Erythroblast (primary cell): ENCODE data around the gene FAIM2.

Source experiments
- GATA1 ChIP-seq: IDR thresholded peaks from 2 replicates; pipeline ENCODE4 v1.6.1; 2011; ENCODE audit warnings: low read depth, mild to moderate bottlenecking, control low read depth, low read length, moderate library complexity
- POLR2A ChIP-seq: IDR thresholded peaks from 2 replicates; pipeline ENCODE4 v1.6.1; 2011; ENCODE audit warnings: mild to moderate bottlenecking, low read length

DNA sequence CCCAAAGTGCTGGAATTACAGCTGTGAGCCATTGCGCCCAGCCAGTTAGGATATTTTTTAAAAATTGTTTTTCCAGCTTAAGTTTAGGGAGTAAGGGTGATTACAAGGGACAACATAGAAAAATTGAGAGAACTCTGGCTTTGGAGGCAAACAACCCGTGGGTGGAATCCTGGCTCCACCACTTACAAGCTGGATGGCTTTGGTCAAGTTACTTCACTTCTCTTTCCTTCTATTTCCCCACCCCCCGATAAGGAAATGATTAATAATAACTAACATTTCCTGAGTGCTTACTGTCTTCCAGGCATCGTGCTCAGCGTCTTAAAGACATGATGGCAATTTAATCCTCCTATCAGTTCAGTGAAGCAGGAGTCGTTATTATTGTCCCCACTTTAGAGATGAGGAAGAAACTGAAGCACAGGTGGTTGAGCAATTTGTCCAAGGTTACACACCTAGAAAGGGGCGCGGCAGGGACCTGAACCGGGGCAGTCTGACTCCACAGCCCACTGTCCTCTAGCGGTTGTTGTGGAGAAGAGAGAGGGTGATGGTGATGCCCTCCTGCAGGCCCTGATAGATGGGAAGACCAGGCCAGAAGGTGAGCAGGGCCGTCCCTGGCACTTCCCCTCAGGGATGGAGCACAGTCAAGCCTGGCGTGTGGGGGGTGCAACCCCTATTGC, 16.7 kb upstream of the FAIM2 start:
- TF ChIP-seq POLR2A (no peak), GATA1 (no peak)
